Testis (tissue), 2 donors: ENCODE results near the gene ZNF837.

ENCODE experiments used
- POLR2A ChIP-seq: fragments of 450-650 bp; IDR thresholded peaks from one replicate; pipeline ENCODE4 v1.6.1; 2017; ENCODE audit warnings: antibody characterized with exemption, mild to moderate bottlenecking, moderate library complexity
- TF ChIP-seq, protein P1 (sequence below), 3 experiments: fragments of 450-650 bp in 2 of 3; fragments of 200-600 bp in 1 of 3; sonication (generic) in 1 of 3; IDR thresholded peaks; one replicate each; pipeline ENCODE4 v1.5.1; 2016 to 2019; ENCODE audit warnings: antibody characterized with exemption in 3 of 3, mild to moderate bottlenecking in 2 of 3, moderate library complexity in 1 of 3

DNA sequence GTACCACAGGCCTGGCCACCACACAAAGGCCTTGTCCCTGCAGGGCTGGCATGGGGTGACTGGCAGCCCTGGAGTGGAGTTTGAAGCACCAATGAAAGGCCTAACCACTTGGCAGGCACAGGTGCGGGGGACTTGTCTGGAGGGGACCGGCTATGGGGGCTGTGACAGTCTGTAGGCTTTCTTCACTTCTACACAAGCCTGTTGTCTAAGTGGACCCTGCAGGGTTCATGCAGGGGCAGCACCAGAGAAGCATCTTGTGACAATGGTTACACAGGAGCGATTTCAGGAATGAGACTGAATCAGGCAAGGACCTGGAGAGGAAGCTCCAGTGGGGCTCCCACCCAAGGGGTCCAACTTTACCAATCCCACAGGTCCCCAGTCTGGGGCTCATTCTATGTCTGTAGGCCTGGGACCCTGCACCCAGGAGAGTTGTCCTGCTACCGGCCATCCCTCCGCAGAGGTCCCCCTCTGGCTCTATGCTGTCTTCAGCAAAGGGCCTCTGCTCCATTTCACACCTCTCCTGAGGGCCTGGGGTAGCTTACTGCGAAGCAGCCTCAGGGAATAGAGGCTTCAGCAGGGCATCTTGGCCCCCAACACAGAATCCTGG, 2.3 kb upstream of the ZNF837 start:
- TF ChIP-seq, protein P1, sequence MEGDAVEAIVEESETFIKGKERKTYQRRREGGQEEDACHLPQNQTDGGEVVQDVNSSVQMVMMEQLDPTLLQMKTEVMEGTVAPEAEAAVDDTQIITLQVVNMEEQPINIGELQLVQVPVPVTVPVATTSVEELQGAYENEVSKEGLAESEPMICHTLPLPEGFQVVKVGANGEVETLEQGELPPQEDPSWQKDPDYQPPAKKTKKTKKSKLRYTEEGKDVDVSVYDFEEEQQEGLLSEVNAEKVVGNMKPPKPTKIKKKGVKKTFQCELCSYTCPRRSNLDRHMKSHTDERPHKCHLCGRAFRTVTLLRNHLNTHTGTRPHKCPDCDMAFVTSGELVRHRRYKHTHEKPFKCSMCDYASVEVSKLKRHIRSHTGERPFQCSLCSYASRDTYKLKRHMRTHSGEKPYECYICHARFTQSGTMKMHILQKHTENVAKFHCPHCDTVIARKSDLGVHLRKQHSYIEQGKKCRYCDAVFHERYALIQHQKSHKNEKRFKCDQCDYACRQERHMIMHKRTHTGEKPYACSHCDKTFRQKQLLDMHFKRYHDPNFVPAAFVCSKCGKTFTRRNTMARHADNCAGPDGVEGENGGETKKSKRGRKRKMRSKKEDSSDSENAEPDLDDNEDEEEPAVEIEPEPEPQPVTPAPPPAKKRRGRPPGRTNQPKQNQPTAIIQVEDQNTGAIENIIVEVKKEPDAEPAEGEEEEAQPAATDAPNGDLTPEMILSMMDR (IDR thresholded peaks at IDR 0.05) = no peak
- TF ChIP-seq POLR2A = no peak
